NOMO-1 treated with DMSO at 0.1 percent for 48 hours (cell line): ENCODE results near the gene MYO18B.

ENCODE experiments used
- DNase-seq: peaks from one replicate; lab custom pipeline; 2025; ENCODE audit not compliant: unreplicated experiment; lab: John Stamatoyannopoulos, UW

MYO18B gene

GRCh38 chr22:25822344-25822743 is 80.4 kb downstream of the MYO18B start:
- no peak for DNase-seq

GRCh38 chr22:25823276-25823675 is 81.3 kb downstream of the MYO18B start:
- DNase-seq: no peak

- DNase-seq: no peak
Observed at GRCh38 chr22:25824828-25825423, 82.9 kb downstream of the MYO18B start.

GRCh38 chr22:25827415-25827814 is 85.4 kb downstream of the MYO18B start:
- no peak for DNase-seq

GRCh38 chr22:25828422-25828821 is 86.4 kb downstream of the MYO18B start:
- DNase-seq: no peak

- no peak for DNase-seq
Observed at GRCh38 chr22:25829237-25829636, 87.2 kb downstream of the MYO18B start.

- DNase-seq: no peak
Observed at GRCh38 chr22:25829808-25830777, 88.1 kb downstream of the MYO18B start.

GRCh38 chr22:25833091-25833490 is 91.1 kb downstream of the MYO18B start:
- no peak for DNase-seq

GRCh38 chr22:25833676-25834075 is 91.7 kb downstream of the MYO18B start:
- no peak for DNase-seq

GRCh38 chr22:25834490-25834889 is 92.5 kb downstream of the MYO18B start:
- DNase-seq: no peak

- no peak for DNase-seq
Observed at GRCh38 chr22:25835348-25835747, 93.4 kb downstream of the MYO18B start.

GRCh38 chr22:25837288-25837900 is 95.4 kb downstream of the MYO18B start:
- DNase-seq: no peak

- no peak for DNase-seq
Observed at GRCh38 chr22:25838960-25839741, 97.2 kb downstream of the MYO18B start.

GRCh38 chr22:25839755-25840154 is 97.8 kb downstream of the MYO18B start:
- DNase-seq: no peak

- DNase-seq: no peak
Observed at GRCh38 chr22:25840167-25840566, 98.2 kb downstream of the MYO18B start.

- DNase-seq: no peak
Observed at GRCh38 chr22:25840891-25841290, 98.9 kb downstream of the MYO18B start.

GRCh38 chr22:25841775-25842174 is 99.8 kb downstream of the MYO18B start:
- no peak for DNase-seq

GRCh38 chr22:25843660-25844405 is 101.8 kb downstream of the MYO18B start:
- DNase-seq: no peak

- DNase-seq: no peak
Observed at GRCh38 chr22:25844601-25845000, 102.6 kb downstream of the MYO18B start.

- DNase-seq: no peak
Observed at GRCh38 chr22:25845985-25846745, 104.2 kb downstream of the MYO18B start.
